PC-9 (cell line): Measurements from ENCODE around the gene CORIN.

Experiments used
- EZH2 ChIP-seq: fragments of 200-600 bp; sonication (generic); IDR thresholded peaks from 2 replicates; pipeline ENCODE4 v1.8.0; 2017; ENCODE audit warnings: antibody characterized with exemption, low read depth
- TF ChIP-seq, protein P1 (sequence below): fragments of 200-600 bp; sonication (generic); conservative IDR thresholded peaks from 2 replicates; pipeline ENCODE4 v1.6.1; 2017; ENCODE audit warnings: mixed run types, antibody characterized with exemption, mild to moderate bottlenecking, moderate library complexity

DNA sequence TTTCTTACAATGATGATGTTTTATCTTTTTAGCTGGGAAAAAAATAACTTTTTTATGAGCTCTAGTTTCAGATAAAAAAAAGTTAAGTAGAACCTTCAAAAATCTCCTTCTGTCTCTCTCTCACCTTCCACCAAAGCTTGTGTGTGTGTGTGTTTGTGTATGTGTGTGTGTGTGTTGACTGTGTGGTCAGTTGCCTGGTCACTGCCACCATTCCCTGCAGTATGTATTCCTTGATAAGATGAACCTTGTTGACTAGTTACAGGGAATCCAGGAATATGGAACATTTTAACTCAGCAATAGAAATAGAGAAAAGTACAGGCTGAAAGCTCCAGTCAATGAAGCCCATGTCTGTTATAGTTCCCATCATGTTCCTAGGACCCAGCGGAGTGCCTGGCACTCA, 143.5 kb downstream of the CORIN start:
- TF ChIP-seq, protein P1, sequence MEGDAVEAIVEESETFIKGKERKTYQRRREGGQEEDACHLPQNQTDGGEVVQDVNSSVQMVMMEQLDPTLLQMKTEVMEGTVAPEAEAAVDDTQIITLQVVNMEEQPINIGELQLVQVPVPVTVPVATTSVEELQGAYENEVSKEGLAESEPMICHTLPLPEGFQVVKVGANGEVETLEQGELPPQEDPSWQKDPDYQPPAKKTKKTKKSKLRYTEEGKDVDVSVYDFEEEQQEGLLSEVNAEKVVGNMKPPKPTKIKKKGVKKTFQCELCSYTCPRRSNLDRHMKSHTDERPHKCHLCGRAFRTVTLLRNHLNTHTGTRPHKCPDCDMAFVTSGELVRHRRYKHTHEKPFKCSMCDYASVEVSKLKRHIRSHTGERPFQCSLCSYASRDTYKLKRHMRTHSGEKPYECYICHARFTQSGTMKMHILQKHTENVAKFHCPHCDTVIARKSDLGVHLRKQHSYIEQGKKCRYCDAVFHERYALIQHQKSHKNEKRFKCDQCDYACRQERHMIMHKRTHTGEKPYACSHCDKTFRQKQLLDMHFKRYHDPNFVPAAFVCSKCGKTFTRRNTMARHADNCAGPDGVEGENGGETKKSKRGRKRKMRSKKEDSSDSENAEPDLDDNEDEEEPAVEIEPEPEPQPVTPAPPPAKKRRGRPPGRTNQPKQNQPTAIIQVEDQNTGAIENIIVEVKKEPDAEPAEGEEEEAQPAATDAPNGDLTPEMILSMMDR = no peak
- TF ChIP-seq EZH2 = no peak
